ENCODE measurements around the gene CAVIN3.
"Not testable (repeated sequence)": the region's sequence is repeated elsewhere in the genome, so short reads cannot be mapped to it uniquely, and the experiment has no call there.

The CAVIN3 gene

GRCh38 chr11:6323291-6323905 lies 3.1 kb upstream of the CAVIN3 start:
- no peak for DNase-seq

- DNase-seq = no peak
Observed at GRCh38 chr11:6321961-6322362, 1.7 kb upstream of the CAVIN3 start.

DNA sequence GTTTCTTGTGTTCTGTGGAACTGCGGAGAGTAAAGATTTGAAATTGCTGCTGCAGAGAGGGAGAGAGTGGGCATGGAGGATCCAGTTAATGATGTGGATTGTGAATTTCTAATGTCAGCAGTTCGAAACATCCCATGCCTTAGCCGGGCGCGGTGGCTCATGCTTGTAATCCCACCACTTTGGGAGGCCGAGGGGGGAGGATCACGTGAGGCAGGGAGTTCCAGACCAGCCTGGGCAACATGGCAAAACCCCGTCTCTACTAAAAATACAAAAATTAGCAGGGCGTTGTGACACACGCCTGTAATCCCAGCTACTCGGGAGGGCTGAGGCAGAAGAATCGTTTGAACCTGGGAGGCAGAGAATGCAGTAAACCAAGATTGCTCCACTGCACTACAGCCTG lies 1.1 kb upstream of the CAVIN3 start:
- no peak for DNase-seq

- no peak for DNase-seq
Observed at GRCh38 chr11:6319704-6320410, 444 bp downstream of the CAVIN3 start.

DNA sequence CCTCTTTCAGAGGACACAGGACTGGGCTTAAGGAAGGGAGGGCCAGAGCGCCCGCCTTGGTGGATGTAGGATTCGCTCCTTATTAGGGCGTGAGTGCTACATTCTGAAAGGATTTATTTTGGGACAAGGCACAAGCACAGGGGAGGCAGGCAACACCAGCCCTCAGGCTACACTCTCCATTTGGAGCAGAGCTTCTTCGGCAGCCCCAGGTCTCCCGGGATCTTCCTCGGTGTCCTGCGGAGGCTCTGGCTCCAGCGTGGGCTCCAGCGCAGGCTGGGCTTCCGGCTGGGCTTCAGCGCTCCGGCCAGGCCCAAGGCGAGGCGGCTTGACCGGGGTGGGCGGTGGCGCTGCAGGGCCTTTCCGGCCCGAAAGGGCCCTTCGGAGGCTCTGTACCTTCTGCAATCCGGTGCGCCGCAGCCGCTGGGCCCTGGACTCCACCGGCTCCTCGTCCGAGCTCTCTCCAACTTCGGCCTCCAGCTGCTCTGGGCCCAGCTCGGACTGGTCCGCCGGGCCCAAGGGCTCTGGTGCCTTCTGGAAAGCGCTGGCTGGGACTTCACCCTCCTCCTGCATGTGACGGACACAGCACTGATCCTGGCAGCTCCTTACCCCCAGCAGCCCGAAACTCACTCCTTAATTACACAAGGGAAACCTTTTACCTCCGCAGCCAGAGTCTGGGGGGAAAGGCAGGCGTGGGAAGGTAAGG lies 1.1 kb downstream of the CAVIN3 start:
- no peak for DNase-seq

- no peak for DNase-seq
Observed at GRCh38 chr11:6318204-6318603, 2.1 kb downstream of the CAVIN3 start.

GRCh38 chr11:6315811-6316425 lies 4.4 kb downstream of the CAVIN3 start:
- DNase-seq = no peak

- no peak for DNase-seq
Observed at GRCh38 chr11:6312106-6312505, 8.2 kb downstream of the CAVIN3 start.

GRCh38 chr11:6307876-6308275 lies 12.4 kb downstream of the CAVIN3 start:
- no peak for DNase-seq

DNA sequence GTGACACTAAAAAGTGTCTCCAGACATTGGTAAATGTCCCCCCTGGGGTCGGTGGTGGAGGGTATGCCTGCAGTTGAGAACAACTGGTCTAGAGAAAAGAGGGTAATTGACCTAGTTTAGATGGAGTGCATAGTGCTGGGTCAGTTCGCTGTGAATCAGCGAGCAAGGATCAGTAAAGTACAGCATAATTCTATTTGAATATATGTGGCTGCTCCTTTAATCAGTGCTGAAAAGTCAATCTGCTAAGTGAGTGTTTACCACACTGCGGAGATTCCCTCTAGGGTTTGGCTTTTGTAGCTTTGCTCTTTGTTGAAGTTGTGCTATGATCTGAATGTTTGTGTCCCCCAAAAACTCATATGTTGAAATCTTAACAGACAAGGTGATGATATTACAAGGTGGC lies 15.0 kb downstream of the CAVIN3 start:
- no peak for DNase-seq

DNA sequence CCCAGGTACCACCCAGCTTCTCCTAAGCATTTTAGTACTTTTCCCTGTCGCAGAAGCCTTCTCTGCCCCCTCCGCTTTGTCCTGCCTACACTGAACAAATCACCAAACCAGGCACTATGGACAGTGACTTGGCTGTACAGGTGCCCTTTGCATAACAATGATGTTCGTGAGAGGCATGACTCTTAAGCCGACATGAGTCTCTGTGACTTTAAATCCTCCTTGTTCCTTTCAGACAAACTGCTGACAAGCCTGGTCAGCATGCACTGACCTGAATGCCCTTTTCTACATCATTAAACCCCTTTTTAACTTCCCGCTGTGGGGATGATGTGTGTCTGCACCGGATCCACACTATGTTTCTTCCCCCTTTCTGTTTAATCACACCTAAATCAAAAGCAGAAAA lies 16.6 kb downstream of the CAVIN3 start:
- DNase-seq = no peak

GRCh38 chr11:6301096-6301495 lies 19.2 kb downstream of the CAVIN3 start:
- no peak for DNase-seq

- no peak for DNase-seq
Observed at GRCh38 chr11:6300325-6300724, 20.0 kb downstream of the CAVIN3 start.

DNA sequence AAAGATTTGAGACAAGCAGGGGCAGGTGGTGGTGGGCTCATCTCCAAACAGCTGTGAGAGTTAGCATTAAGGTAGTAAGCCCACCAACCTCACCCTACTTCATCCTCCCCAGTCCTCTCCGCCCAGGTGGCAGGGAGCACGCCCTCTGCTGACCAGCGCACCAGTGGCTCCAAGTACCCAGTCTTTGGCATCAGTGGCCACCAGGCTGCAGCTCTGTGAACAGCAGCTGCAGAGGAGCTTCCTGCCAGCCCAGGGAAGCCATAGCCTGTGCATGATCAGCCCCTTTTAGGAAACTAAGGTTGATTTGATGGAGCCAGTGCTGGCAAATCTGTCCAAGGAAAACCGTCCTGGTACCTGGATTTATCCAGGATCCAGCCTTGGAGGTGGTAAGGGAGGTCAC lies 21.7 kb downstream of the CAVIN3 start:
- DNase-seq = no peak

- DNase-seq = no peak
Observed at GRCh38 chr11:6297831-6298230, 22.5 kb downstream of the CAVIN3 start.

GRCh38 chr11:6285019-6285418 lies 35.3 kb downstream of the CAVIN3 start:
- DNase-seq = no peak

DNA sequence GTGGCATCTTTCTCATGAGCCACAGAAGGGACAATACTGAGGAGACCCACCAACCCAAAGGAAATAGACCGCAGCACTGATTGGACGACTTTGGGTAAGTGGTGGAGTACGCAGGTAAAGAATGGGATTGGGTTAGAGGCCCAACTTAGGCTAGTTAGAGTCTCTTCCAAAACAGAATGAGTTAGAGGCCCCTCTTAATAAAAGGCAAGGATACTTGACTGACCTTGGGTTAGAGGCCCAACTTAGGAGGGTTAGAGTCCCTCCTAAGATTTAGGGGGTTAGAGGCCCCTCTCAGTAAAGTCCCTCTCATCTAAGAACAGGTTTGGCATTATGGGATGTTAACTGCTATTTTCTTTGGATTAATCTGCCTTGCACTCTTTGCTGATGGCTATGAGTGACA lies 36.1 kb downstream of the CAVIN3 start:
- no peak for DNase-seq

- DNase-seq = no peak
Observed at GRCh38 chr11:6283453-6284023, 36.8 kb downstream of the CAVIN3 start.

- DNase-seq = not testable (repeated sequence)
Observed at GRCh38 chr11:6280809-6281208, 39.5 kb downstream of the CAVIN3 start.

DNA sequence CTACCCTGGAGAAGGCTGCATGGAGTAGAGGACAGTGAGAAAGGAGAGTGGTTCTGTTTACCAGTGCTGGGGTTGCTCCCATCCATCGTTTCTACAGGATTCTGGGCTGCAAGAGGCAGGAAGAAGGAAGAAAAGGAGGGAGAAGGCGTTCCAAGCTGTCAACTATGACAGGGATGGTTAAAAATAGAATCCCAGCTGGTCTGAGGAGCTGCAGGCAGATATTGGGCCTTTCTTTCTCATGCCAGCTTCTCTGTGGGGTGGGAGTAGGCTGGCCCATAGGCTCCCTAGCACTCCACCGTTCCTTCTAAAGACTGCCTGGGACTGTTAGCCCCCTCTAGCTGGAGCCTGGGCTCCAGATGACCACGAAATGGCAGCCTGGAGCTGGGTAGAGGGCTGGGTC lies 47.1 kb downstream of the CAVIN3 start:
- no peak for DNase-seq

DNA sequence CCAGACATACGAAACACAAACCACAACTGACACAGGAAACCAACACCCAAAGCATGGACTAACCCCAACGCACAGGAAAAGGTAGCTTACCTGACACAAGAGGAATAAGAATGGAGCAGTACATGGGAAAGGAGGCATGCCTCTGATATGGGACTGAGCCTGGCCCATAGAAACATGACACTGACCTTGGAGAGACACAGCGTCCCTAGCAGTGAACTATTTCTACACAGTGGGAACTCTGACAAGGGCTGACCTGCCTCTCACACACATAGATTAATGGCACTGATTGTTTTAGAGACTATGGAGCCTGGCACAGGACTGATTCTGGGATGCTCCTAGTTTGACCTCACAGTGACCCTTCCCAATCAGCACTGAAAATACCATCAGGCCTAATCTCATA lies 48.7 kb downstream of the CAVIN3 start:
- DNase-seq = no peak

- no peak for DNase-seq
Observed at GRCh38 chr11:6270584-6271246, 49.6 kb downstream of the CAVIN3 start.

DNA sequence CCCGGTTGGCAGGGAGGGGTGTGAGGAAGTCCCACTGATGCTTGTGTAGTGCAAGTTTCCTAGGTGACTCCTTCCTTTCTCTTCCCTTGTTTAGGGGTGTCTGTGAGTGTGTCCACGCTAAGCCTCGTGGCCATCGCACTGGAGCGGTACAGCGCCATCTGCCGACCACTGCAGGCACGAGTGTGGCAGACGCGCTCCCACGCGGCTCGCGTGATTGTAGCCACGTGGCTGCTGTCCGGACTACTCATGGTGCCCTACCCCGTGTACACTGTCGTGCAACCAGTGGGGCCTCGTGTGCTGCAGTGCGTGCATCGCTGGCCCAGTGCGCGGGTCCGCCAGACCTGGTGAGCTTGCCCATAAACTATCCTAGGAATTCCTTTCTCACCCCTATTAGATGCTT lies 50.3 kb downstream of the CAVIN3 start:
- no peak for DNase-seq

All from activated CD4-positive, CD25-positive, alpha-beta regulatory T cell (primary cell).